Neural cell (in vitro differentiated cells): ENCODE results near the gene NR1D1.

Experiments used
- CTCF ChIP-seq: fragments of 450-650 bp; IDR thresholded peaks from 2 replicates; pipeline ENCODE4 v1.5.1; 2014; ENCODE audit warnings: antibody characterized with exemption, mild to moderate bottlenecking, moderate library complexity; ENCODE audit not compliant: poor library complexity, severe bottlenecking
- EP300 ChIP-seq: fragments of 450-650 bp; conservative IDR thresholded peaks from 2 replicates; pipeline ENCODE4 v1.6.1; 2014; ENCODE audit warnings: antibody characterized with exemption, mild to moderate bottlenecking, moderate library complexity; ENCODE audit not compliant: poor library complexity, severe bottlenecking
- EZH2 ChIP-seq: fragments of 200-600, 300-800 bp; shearing (Covaris generic), sonication (generic); IDR thresholded peaks from 2 replicates; pipeline ENCODE4 v1.6.1; 2014; ENCODE audit warnings: antibody characterized with exemption, low read length, borderline replicate concordance, mild to moderate bottlenecking; ENCODE audit not compliant: insufficient read depth, poor library complexity, severe bottlenecking
- POLR2AphosphoS5 ChIP-seq: IDR thresholded peaks from 2 replicates; pipeline ENCODE4 v1.6.1; 2012
- RAD21 ChIP-seq: fragments of 450-650 bp; conservative IDR thresholded peaks from 2 replicates; pipeline ENCODE4 v1.6.1; 2014; ENCODE audit warnings: antibody characterized with exemption, mild to moderate bottlenecking, moderate library complexity
- REST ChIP-seq: IDR thresholded peaks from 2 replicates; pipeline ENCODE4 v1.6.1; 2012; ENCODE audit warnings: borderline replicate concordance

- no peak for TF ChIP-seq RAD21
- TF ChIP-seq POLR2AphosphoS5, result peak; percentile 11
- no peak for TF ChIP-seq EZH2
- TF ChIP-seq EP300, result peak; percentile 28
- no peak for TF ChIP-seq CTCF
- TF ChIP-seq REST, result no peak
These were observed 29.6 kb downstream of the NR1D1 start for GRCh38 chr17:40070709-40071312.
